Thyroid gland (tissue), 4 donors: ENCODE measurements around the gene NFILZ.

ENCODE experiments used
- CTCF ChIP-seq, 6 experiments: fragments of 200-600 bp in 3 of 6; fragments of 450-650 bp in 3 of 6; sonication (generic) in 3 of 6; IDR thresholded peaks; one replicate each; pipeline ENCODE4 v1.5.1; 2016 to 2019; ENCODE audit warnings: antibody characterized with exemption in 6 of 6, mild to moderate bottlenecking in 2 of 6, inconsistent platforms in 1 of 6, moderate library complexity in 1 of 6
- POLR2A ChIP-seq, 2 donors: fragments of 450-650 bp; IDR thresholded peaks; one replicate each; pipeline ENCODE4 v1.6.1; 2017; ENCODE audit warnings: antibody characterized with exemption in 2 of 2, mild to moderate bottlenecking in 2 of 2, moderate library complexity in 1 of 2

- TF ChIP-seq CTCF (IDR thresholded peaks at IDR 0.05) = no peak
- TF ChIP-seq POLR2A (IDR thresholded peaks at IDR 0.05) = no peak
These were observed 16.0 kb upstream of the NFILZ start for GRCh38 chr19:8614455-8614854.
